Epithelial cell of prostate (primary cell): Measurements from ENCODE around the gene SIX5.

Source experiments
- DNase-seq: peaks from one replicate; pipeline ENCODE4 v3.0.0-alpha.2; 2011; ENCODE audit warnings: low read depth, low spot score
- H3K27ac ChIP-seq: fragments of 450-650 bp; 2 replicates; pipeline ENCODE4 v1.5.1; 2017; ENCODE audit warnings: mild to moderate bottlenecking

Gene SIX5

GRCh38 chr19:45778010-45778661 is 9.1 kb upstream of the SIX5 start:
- no peak overlapping the region for H3K27ac ChIP-seq
- DNase-seq: no peak

DNA sequence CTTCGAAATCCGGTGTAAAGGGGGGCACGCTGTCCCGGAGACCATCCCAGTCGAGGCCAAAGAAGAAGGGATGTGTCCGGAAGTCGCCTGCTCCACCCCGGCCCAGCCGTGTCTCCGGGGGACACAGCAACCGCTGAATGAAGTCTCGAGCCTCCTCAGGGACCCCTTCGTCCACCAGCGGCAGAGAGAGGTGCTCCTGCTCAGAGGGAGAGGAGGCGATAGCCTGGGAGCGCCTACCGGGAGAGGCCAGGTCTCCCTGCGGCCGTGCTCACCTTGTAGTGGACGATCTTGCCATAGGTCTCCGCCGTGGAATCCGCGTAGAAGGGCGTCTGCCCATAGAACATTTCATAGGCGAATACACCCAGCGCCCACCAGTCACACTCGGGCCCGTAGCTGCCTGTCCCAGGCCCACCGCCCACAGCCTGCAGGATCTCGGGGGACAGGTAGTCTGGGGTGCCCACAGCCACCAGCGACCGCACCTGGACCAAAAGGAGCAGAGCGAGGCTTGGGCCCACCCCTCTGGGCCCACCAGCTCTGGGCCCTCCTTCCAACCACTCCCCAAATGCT is 8.4 kb upstream of the SIX5 start:
- H3K27ac ChIP-seq: no peak overlapping the region
- DNase-seq: no peak

DNA sequence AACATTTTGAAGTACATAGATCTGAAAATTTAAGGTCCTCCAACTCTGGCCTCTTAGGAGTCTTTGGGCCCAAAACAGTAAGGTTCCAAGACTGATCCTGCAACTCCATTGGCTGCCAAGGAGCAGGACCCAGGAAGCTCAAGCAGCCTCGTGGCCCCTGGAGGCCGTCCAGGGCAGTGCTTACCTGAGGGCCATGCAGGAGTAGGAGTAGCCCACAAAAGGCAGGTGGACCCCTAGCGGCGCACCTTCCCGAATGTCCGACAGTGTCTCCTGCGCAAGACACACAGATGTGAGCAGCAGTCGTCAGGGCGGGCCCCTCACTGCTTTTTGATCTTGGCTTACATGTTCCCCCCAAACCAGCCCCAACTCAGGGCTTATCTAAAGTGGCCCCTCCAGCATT is 5.7 kb upstream of the SIX5 start:
- H3K27ac ChIP-seq: no peak overlapping the region
- no peak for DNase-seq

GRCh38 chr19:45773384-45773783 is 4.3 kb upstream of the SIX5 start:
- DNase-seq: no peak
- no peak overlapping the region for H3K27ac ChIP-seq

- H3K27ac ChIP-seq: no peak overlapping the region
These were observed 3.9 kb upstream of the SIX5 start for GRCh38 chr19:45772912-45773311.

DNA sequence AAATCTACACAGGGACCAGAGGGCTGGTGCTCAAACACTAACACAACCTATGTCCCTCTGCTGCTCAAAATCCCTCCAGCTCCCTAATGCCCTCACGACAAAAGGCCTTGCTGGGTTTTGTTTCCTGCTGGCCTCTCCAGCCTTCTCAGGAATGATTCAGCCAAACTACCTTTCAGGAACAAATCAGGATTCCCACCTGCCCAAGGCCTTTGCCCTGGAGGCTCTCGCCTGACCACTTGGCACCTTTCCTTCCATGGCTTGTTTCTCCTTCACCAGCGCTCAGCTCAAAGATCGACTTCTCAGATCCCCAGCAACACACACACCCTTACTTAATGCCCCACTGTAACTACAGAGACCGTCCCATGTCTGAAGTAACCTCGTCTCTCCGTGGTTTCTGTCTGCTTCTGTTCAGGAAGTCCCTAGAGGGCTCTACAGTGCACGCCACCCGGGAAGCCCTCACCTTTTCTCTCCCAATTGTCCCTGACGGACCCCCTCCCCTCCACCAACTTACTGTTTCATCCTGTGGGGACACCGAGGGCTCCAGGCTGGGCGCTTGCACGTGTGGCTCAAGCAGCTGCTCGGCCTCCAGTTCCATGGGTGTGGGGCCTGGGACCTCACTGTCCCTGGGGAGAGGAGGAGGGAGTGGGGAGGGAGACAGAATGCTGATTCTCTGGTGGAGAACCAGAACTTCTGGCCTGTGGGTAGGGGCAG is 3.2 kb upstream of the SIX5 start:
- no peak overlapping the region for H3K27ac ChIP-seq
- DNase-seq: no peak

More at GRCh38 chr19:45772912-45773311, 3.9 kb upstream of the SIX5 start:
- DNase-seq: no peak

- no peak for DNase-seq
- no peak overlapping the region for H3K27ac ChIP-seq
These were observed 2.4 kb upstream of the SIX5 start for GRCh38 chr19:45771311-45771933.

DNA sequence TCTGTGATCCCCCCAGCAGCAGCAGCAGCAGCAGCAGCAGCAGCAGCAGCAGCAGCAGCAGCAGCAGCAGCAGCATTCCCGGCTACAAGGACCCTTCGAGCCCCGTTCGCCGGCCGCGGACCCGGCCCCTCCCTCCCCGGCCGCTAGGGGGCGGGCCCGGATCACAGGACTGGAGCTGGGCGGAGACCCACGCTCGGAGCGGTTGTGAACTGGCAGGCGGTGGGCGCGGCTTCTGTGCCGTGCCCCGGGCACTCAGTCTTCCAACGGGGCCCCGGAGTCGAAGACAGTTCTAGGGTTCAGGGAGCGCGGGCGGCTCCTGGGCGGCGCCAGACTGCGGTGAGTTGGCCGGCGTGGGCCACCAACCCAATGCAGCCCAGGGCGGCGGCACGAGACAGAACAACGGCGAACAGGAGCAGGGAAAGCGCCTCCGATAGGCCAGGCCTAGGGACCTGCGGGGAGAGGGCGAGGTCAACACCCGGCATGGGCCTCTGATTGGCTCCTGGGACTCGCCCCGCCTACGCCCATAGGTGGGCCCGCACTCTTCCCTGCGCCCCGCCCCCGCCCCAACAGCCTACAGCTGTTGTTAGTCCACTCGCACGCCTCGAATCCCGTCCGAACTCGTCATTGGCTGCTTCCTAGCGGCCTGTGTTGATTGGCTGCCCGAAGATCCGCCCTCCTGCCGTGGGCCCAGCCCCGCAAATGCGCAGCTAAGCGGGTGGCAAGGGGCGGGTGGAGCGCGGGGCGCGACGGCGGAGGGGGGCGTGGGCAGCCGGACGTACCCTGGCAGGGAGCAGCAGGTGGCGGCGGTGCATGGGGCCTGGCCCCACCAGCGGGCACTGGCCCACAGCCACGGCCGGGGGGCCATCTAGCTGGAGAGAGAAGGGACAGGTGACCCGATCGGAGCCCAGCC is 1.4 kb upstream of the SIX5 start:
- H3K27ac ChIP-seq: peak overlapping the region; percentile 84
- peak; percentile 92 for DNase-seq

- no peak for DNase-seq
- peak overlapping the region; percentile 84 for H3K27ac ChIP-seq
These were observed 754 bp upstream of the SIX5 start for GRCh38 chr19:45769821-45770191.

- DNase-seq: no peak
- peak overlapping the region; percentile 84 for H3K27ac ChIP-seq
These were observed 433 bp downstream of the SIX5 start for GRCh38 chr19:45768655-45768983.

GRCh38 chr19:45767881-45768654 is 984 bp downstream of the SIX5 start:
- no peak for DNase-seq
- peak overlapping the region; percentile 84 for H3K27ac ChIP-seq

GRCh38 chr19:45767410-45767880 is 1.6 kb downstream of the SIX5 start:
- peak overlapping the region; percentile 84 for H3K27ac ChIP-seq
- DNase-seq: no peak

- no peak for DNase-seq
- H3K27ac ChIP-seq: peak overlapping the region; percentile 84
These were observed 2.1 kb downstream of the SIX5 start for GRCh38 chr19:45766869-45767346.

GRCh38 chr19:45766296-45766868 is 2.7 kb downstream of the SIX5 start:
- H3K27ac ChIP-seq: peak overlapping the region; percentile 84
- no peak for DNase-seq

DNA sequence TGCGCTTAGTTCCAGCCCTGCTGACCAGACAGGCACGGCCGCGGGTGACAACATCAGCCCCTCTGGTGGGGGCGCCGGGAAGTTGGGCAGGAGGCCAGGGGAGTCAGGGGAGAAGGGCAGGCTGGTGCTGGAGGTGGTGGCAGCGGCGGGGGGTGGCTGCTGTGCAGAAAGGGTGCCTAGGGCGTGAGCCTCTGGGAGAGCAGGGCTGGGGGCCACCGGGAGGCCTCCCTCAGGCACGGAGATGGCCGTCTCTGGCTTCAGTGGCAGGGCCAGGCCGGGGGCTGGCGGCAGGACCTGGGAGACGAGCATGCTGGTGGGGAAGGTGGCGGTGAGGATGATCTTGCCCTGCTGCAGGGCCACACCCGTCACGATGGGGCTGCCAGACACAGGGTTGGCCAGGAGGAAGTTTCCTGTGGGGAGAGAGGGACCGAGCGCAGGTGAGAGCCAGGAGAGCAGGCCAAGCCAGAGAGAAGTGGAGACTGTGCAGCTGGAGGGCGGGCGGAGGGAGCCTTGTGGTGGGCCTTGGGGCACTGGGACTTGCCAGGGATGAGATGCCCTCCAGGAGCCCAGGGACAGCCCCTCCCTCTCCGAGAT is 3.3 kb downstream of the SIX5 start:
- H3K27ac ChIP-seq: no peak overlapping the region
- no peak for DNase-seq

- H3K27ac ChIP-seq: no peak overlapping the region
- DNase-seq: no peak
These were observed 3.9 kb downstream of the SIX5 start for GRCh38 chr19:45764945-45765701.

- no peak overlapping the region for H3K27ac ChIP-seq
- no peak for DNase-seq
These were observed 4.6 kb downstream of the SIX5 start for GRCh38 chr19:45764475-45764874.
